Natural killer cell (primary cell): ENCODE results near the gene CST2. TPM values are rescaled to one million over a fixed set of nuclear protein-coding genes. Genes with fewer than 3 reads are reported as not detected.

ENCODE experiments used
- ATAC-seq, 3 donors: fragments of 150-1000 bp in 2 of 3; fragments of 200-7000 bp in 1 of 3; cut with Tn5 transposase; 1 replicate in 1 of 3; 2 replicates in 2 of 3; pipeline ENCODE4 v1.10.0; 2021; ENCODE audit warnings: mild to moderate bottlenecking in 2 of 3, moderate library complexity in 2 of 3
- DNase-seq, 2 donors: peaks; one replicate each; pipeline versions ENCODE4 v3.0.0 to v3.0.0-alpha.2; 2013 to 2021; ENCODE audit warnings: mixed read lengths in 1 of 2
- H3K27ac ChIP-seq: one replicate; pipeline ENCODE4 v1.5.1; 2013; ENCODE audit warnings: mild to moderate bottlenecking, low read length
- H3K27me3 ChIP-seq: one replicate; pipeline ENCODE4 v1.6.1; 2013; ENCODE audit warnings: low read length; ENCODE audit not compliant: control insufficient read depth, insufficient read depth
- H3K36me3 ChIP-seq: one replicate; pipeline ENCODE4 v1.6.1; 2013; ENCODE audit warnings: low read length; ENCODE audit not compliant: control insufficient read depth, insufficient read depth
- H3K4me1 ChIP-seq: one replicate; pipeline ENCODE4 v1.6.1; 2013; ENCODE audit warnings: low read length; ENCODE audit not compliant: control insufficient read depth, insufficient read depth
- H3K4me3 ChIP-seq: one replicate; pipeline ENCODE4 v1.5.1; 2013; ENCODE audit warnings: low read length
- H3K9me3 ChIP-seq: one replicate; pipeline ENCODE4 v1.6.1; 2013; ENCODE audit warnings: low read length; ENCODE audit not compliant: control insufficient read depth, insufficient read depth
- H3K27ac Mint-ChIP-seq, 2 donors: one replicate each; pipeline ENCODE4 v1.8.0; 2022; ENCODE audit warnings: mild to moderate bottlenecking in 2 of 2, mixed read lengths in 2 of 2, moderate library complexity in 1 of 2
- H3K27me3 Mint-ChIP-seq, 2 donors: one replicate each; pipeline ENCODE4 v1.8.0; 2022; ENCODE audit warnings: low read depth in 2 of 2, mixed read lengths in 2 of 2
- H3K36me3 Mint-ChIP-seq: one replicate; pipeline ENCODE4 v1.8.0; 2022; ENCODE audit warnings: mixed read lengths
- H3K4me1 Mint-ChIP-seq, 2 donors: one replicate each; pipeline ENCODE4 v1.8.0; 2022; ENCODE audit warnings: mixed read lengths in 2 of 2
- H3K4me3 Mint-ChIP-seq: one replicate; pipeline ENCODE4 v1.8.0; 2022; ENCODE audit warnings: mild to moderate bottlenecking, moderate library complexity, mixed read lengths
- H3K9me3 Mint-ChIP-seq, 2 donors: one replicate each; pipeline ENCODE4 v1.8.0; 2022; ENCODE audit warnings: mixed read lengths in 2 of 2
- WGBS: methylation state at CpG from one replicate; pipeline ENCODE4 v1.1.7; 2013; ENCODE audit warnings: missing lambda C conversion rate; ENCODE audit not compliant: insufficient coverage; 5-methylcytosine and 5-hydroxymethylcytosine counted together
- intact Hi-C: fragments of 100-400 bp; cut with micrococcal nuclease; formaldehyde crosslinking; loops from one replicate; pipeline ENCODE4 v1.14.2; 2022
- total RNA-seq, 4 donors: library from RNA; stranded (reverse); fragments of 120-200 nt in 1 of 4; gene quantifications; one replicate each; pipeline versions ENCODE4 v1.2.3 to v1.2.4, GENCODE V29; 2013 to 2022
- TF ChIP-seq, protein P1 (sequence below): fragments of 200-600 bp; IDR thresholded peaks from one replicate; pipeline ENCODE4 v1.8.0; 2022; ENCODE audit warnings: antibody characterized with exemption

Gene CST2
- total RNA-seq, 3 donors from 2014 or later (not counting 1 experiment from before 2014, with no cell fraction given) = not detected

DNA sequence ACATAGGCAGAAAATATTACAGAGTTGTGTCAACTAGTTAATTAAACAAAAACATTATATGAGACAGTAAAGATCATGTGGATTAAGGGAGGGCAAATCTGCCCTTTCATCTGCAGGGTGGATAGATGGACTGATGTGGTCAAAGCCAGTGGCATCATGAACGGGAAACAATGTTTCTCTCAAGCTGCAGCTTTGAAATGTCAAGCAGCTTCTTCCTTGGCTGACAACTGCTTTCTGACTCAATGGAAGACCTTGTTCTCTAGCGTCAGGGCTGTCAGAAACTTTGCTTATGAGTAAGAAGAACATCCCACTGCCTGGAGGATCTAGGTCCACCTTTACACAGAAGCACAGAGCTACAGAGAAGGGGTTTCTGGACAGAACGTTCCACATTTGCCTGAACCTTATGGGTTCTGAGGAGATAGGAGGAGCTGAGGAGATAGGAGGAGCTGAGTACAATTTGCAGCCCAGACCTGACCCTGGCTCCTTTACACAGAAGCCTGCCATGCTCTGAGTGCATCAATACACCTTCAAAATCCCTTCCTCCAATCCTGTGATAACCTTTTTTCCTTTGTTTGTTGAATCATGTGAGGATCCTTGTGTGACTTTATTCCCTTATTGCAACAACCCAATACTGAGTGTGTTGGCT lies 47.0 kb upstream of the CST2 start:
- peaks cover 18 to 47% of the 10 kb centered on the region in 2 donors for H3K27me3 Mint-ChIP-seq
- DNase-seq = peak in 1 of 2 donors; percentile 33

DNA sequence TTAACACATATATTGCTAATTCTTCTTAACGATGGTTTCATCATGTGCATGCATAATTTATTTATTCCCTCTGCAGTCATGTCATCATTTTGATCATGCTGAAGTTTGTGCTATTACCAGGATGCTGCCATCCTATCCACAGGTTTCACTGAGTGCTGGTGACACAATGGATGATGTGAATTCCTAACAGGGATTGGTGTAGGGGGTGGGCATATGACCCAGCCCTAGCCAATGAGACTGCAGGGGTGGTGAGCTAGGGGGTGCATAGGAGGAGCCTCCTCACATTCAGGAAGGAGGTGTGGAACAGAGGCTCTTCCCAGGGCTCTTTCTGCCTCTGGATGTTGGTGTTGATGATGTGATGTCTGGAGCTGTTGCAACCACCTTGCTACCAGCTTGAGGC lies 45.5 kb upstream of the CST2 start:
- intact Hi-C loops = no loop called here
- no peaks in the 10 kb centered on the region for H3K9me3 Mint-ChIP-seq
- H3K27me3 Mint-ChIP-seq = peaks cover 24 to 59% of the 10 kb centered on the region in 2 donors
- H3K27ac Mint-ChIP-seq = no peak overlapping the region
- no peaks in the 10 kb centered on the region for H3K36me3 Mint-ChIP-seq
- TF ChIP-seq, protein P1, sequence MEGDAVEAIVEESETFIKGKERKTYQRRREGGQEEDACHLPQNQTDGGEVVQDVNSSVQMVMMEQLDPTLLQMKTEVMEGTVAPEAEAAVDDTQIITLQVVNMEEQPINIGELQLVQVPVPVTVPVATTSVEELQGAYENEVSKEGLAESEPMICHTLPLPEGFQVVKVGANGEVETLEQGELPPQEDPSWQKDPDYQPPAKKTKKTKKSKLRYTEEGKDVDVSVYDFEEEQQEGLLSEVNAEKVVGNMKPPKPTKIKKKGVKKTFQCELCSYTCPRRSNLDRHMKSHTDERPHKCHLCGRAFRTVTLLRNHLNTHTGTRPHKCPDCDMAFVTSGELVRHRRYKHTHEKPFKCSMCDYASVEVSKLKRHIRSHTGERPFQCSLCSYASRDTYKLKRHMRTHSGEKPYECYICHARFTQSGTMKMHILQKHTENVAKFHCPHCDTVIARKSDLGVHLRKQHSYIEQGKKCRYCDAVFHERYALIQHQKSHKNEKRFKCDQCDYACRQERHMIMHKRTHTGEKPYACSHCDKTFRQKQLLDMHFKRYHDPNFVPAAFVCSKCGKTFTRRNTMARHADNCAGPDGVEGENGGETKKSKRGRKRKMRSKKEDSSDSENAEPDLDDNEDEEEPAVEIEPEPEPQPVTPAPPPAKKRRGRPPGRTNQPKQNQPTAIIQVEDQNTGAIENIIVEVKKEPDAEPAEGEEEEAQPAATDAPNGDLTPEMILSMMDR = no peak
- no peak for DNase-seq
- Histone ChIP-seq H3K36me3 (no peaks in the 10 kb centered on the region), H3K4me1 (no peaks in the 10 kb centered on the region), H3K27ac (no peak overlapping the region), H3K4me3 (no peak overlapping the region), H3K27me3 (no peaks in the 10 kb centered on the region), H3K9me3 (no peaks in the 10 kb centered on the region)
- no peaks in the 10 kb centered on the region for H3K4me1 Mint-ChIP-seq
- 88% methylated on average over 1 of the region's 1 CpG for WGBS
- no peak overlapping the region for H3K4me3 Mint-ChIP-seq
- ATAC-seq = no peak

More for the DNA sequence above, 47.0 kb upstream of the CST2 start:
- Histone ChIP-seq H3K4me1 (no peaks in the 10 kb centered on the region), H3K4me3 (no peak overlapping the region), H3K36me3 (no peaks in the 10 kb centered on the region), H3K27me3 (no peaks in the 10 kb centered on the region), H3K9me3 (no peaks in the 10 kb centered on the region), H3K27ac (no peak overlapping the region)
- TF ChIP-seq, protein P1 = no peak
- H3K9me3 Mint-ChIP-seq = no peaks in the 10 kb centered on the region
- no peaks in the 10 kb centered on the region for H3K4me1 Mint-ChIP-seq
- ATAC-seq = no peak
- intact Hi-C loops = no loop called here
- H3K27ac Mint-ChIP-seq = no peak overlapping the region
- no peak overlapping the region for H3K4me3 Mint-ChIP-seq
- H3K36me3 Mint-ChIP-seq = no peaks in the 10 kb centered on the region
- 17% methylated on average over 3 of the region's 3 CpGs for WGBS

DNA sequence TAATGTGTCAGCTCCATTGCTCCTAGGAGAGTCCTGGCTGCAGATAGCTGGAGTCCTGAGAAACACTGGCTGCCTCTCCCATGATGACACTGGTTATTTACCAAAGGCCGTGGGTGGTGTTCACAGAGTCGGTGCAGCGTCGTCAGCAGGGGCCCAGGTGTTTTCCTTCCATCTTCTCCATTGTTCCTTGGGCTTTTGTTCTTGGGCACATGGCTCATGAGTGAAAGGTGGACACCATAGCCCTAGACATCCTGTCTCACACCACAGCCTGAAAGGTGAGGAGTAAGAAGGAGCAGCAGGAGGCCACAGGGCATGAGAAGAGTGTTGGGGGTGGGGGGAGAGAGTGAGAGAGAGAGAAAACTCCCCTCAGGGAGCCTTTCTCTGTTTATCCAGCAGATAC lies 43.9 kb upstream of the CST2 start:
- no peaks in the 10 kb centered on the region for H3K9me3 Mint-ChIP-seq
- TF ChIP-seq, protein P1 = no peak
- Histone ChIP-seq H3K27ac (no peak overlapping the region), H3K4me1 (no peaks in the 10 kb centered on the region), H3K36me3 (no peaks in the 10 kb centered on the region), H3K9me3 (no peaks in the 10 kb centered on the region), H3K27me3 (no peaks in the 10 kb centered on the region), H3K4me3 (no peak overlapping the region)
- no peak for ATAC-seq
- no peak overlapping the region for H3K4me3 Mint-ChIP-seq
- H3K27me3 Mint-ChIP-seq = peaks cover 31 to 75% of the 10 kb centered on the region in 2 donors
- DNase-seq = no peak
- H3K4me1 Mint-ChIP-seq = no peaks in the 10 kb centered on the region
- 76% methylated on average over 4 of the region's 4 CpGs for WGBS
- H3K36me3 Mint-ChIP-seq = no peaks in the 10 kb centered on the region
- H3K27ac Mint-ChIP-seq = no peak overlapping the region
- intact Hi-C loops = no loop called here

DNA sequence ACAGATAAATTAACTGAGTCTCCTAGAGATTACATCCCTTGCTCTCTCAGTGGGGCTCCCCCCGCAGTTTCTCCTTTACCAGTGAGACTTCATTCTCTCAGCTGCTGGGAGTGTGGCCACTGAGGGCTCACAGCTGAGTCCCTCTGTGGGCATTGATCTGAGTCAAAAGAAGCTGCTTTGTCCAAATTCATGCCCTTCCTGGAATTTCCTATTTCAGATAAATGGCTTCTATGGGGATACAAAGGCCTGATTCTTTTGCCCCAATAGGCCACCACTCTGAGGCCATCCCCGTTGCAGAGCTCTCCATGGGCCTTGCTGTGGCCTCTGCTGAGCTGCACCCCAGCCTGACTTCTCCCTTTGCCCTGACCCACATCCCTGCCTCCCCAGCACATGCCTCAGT lies 43.0 kb upstream of the CST2 start:
- 78% methylated on average over 2 of the region's 2 CpGs for WGBS
- Histone ChIP-seq H3K27ac (no peak overlapping the region), H3K27me3 (no peaks in the 10 kb centered on the region), H3K36me3 (no peaks in the 10 kb centered on the region), H3K4me3 (no peak overlapping the region), H3K4me1 (no peaks in the 10 kb centered on the region), H3K9me3 (no peaks in the 10 kb centered on the region)
- intact Hi-C loops = no loop called here
- Mint-ChIP-seq H3K9me3 (no peaks in the 10 kb centered on the region), H3K27ac (no peak overlapping the region), H3K27me3 (peaks cover 31 to 76% of the 10 kb centered on the region in 2 donors), H3K4me3 (no peak overlapping the region), H3K36me3 (no peaks in the 10 kb centered on the region), H3K4me1 (no peaks in the 10 kb centered on the region)
- ATAC-seq (no peak), DNase-seq (no peak)
- TF ChIP-seq, protein P1 = no peak
